ENCODE measurements around the gene UBXN6. TPM values are rescaled to one million over a fixed set of nuclear protein-coding genes. Genes with fewer than 3 reads are reported as not detected.

Gene UBXN6
- total and polyA plus RNA-seq, 2 of the 8 experiments (the other 6 are each of a cell fraction or from before 2014, with no cell fraction given): 28.0 to 43.8 TPM

DNA sequence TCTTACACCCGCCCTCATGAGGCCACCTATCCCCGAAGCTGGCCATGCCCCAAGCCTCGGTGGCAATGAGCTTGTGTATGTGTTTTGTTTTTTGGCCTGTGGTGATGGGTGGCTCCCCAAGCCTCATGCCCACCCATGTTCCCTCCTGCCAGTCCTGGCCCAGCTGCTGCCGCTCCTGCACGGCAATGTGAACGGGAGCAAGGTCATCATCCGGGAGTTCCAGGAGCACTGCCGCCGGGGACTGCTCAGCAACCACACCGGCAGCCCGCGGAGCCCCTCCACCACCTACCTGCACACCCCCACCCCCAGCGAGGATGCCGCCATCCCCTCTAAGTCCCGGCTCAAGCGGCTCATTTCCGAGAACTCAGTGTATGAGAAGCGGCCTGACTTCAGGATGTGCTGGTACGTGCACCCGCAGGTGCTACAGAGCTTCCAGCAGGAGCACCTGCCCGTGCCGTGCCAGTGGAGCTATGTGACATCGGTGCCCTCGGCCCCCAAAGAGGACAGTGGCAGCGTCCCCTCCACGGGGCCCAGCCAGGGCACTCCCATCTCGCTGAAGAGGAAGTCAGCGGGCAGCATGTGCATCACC lies 24.6 kb downstream of the UBXN6 start:
- Histone ChIP-seq H3K4me2 (ENCODE audit: insufficient read depth in 1 of 2, low read depth in 2 of 2, low read length in 2 of 2) (no peak overlapping the region), H3K9ac (replicated peaks in 1 of 4; ENCODE audit: extremely low read depth in 1 of 4, low read depth in 3 of 4, low read length in 3 of 4) (no peak overlapping the region), H3K18ac (ENCODE audit: extremely low read depth, low read length) (no peak overlapping the region), H3K79me2 (ENCODE audit: control insufficient read depth in 1 of 2, insufficient read depth in 2 of 2, low read length in 2 of 2) (peaks cover 0 to 9% of the 10 kb centered on the region in 2 experiments; a peak in 1 of 4 replicates), H3K79me1 (ENCODE audit: low read depth, low read length) (peaks cover 9% of the 10 kb centered on the region), H2BK20ac (ENCODE audit: low read length) (no peak overlapping the region), H4K20me1 (replicated peaks in 1 of 2; ENCODE audit: control insufficient read depth in 1 of 2, insufficient read depth in 2 of 2, low read length in 2 of 2) (peaks cover 15 to 35% of the 10 kb centered on the region in 2 experiments), H3K27ac (ENCODE audit: low read depth, low read length) (no peak overlapping the region), H3K14ac (ENCODE audit: insufficient read length) (no peak overlapping the region), H3K36me3 (ENCODE audit: control insufficient read depth in 2 of 4, insufficient read depth in 4 of 4, low read length in 3 of 4) (peaks cover 62 to 89% (median 82%) of the 10 kb centered on the region in 4 experiments), H4K91ac (replicated peaks; ENCODE audit: insufficient read length, low read length) (no peak overlapping the region), H3K56ac (replicated peaks; ENCODE audit: insufficient read length, low read depth, low read length) (no peak overlapping the region), H4K8ac (ENCODE audit: extremely low read depth, insufficient read depth, low read length) (no peak overlapping the region), H3K4me3 (ENCODE audit: extremely low read depth in 1 of 4, insufficient read depth in 2 of 4, low read depth in 3 of 4, low read length in 4 of 4) (no peak overlapping the region), H3K23me2 (ENCODE audit: low read depth, low read length) (no peaks in the 10 kb centered on the region), H3K4ac (replicated peaks; ENCODE audit: insufficient read length, low read depth, low read length) (no peak overlapping the region), H3K27me3 (replicated peaks in 1 of 4; ENCODE audit: control insufficient read depth in 3 of 4, extremely low read depth in 1 of 4, insufficient read depth in 3 of 4, low read length in 3 of 4) (no peaks in the 10 kb centered on the region), H2AFZ (ENCODE audit: low read length) (no peak overlapping the region), H3K4me1 (replicated peaks in 1 of 4; ENCODE audit: control insufficient read depth in 3 of 4, insufficient read depth in 4 of 4, low read length in 3 of 4) (no peaks in the 10 kb centered on the region), H3K9me3 (ENCODE audit: insufficient read depth in 2 of 2, low read depth in 1 of 2, low read length in 1 of 2) (no peaks in the 10 kb centered on the region), H2BK12ac (ENCODE audit: low read depth, low read length) (no peak overlapping the region), H3K23ac (ENCODE audit: insufficient read length) (no peak overlapping the region), H2BK5ac (ENCODE audit: low read depth, low read length) (no peak overlapping the region), H2BK120ac (replicated peaks; ENCODE audit: low read depth, low read length) (no peak overlapping the region), H2AK5ac (ENCODE audit: low read depth, low read length) (no peak overlapping the region), H4K5ac (ENCODE audit: insufficient read length, low read depth, low read length) (no peak overlapping the region), H2BK15ac (ENCODE audit: low read length) (no peak overlapping the region)
- ChIA-PET POLR2A (ENCODE audit: partially characterized antibody) (interaction anchor here (49.6 to 58.1 kb wide), 2 partner anchors 5 to 8 kb away, joined by 1590 read pairs; partner anchors contain the start of genes CHAF1A, SH3GL1 and UBXN6), CTCF (ENCODE audit: partially characterized antibody) (no interaction called here)
- 93% methylated on average over 22 of the region's 28 CpGs; no CpG with 5 or more reads in 1 of the 2 experiments for WGBS, 2 experiments (ENCODE audit: extremely low coverage in 1 of 2, insufficient coverage in 1 of 2, insufficient read length in 1 of 2, insufficient replicate concordance in 2 of 2, low coverage in 1 of 2, low lambda C conversion rate in 2 of 2, missing lambda C conversion rate in 1 of 2)
- no peak for DNase-seq (ENCODE audit: low read depth in 1 of 2, low spot score in 2 of 2)
- FAIRE-seq: no peak
- TF ChIP-seq SP4 (IDR thresholded peaks at IDR 0.05; ENCODE audit: low read length) (no peak), GABPA (IDR thresholded peaks at IDR 0.05; ENCODE audit: borderline replicate concordance, insufficient read depth, low read length) (no peak), CTBP2 (IDR thresholded peaks at IDR 0.05; ENCODE audit: borderline replicate concordance, insufficient read depth, insufficient read length, low read length) (no peak), BRCA1 (IDR thresholded peaks at IDR 0.05; ENCODE audit: low read depth, low read length) (no peak), NANOG (IDR thresholded peaks at IDR 0.05; ENCODE audit: insufficient read depth, low read depth, low read length, poor library complexity, severe bottlenecking) (no peak), CHD2 (IDR thresholded peaks at IDR 0.05; ENCODE audit: low read length) (no peak), BACH1 (IDR thresholded peaks at IDR 0.05; ENCODE audit: low read length) (no peak), KDM1A (IDR thresholded peaks at IDR 0.05; ENCODE audit: borderline replicate concordance, low read length) (no peak)
- TF ChIP-seq, protein P1, sequence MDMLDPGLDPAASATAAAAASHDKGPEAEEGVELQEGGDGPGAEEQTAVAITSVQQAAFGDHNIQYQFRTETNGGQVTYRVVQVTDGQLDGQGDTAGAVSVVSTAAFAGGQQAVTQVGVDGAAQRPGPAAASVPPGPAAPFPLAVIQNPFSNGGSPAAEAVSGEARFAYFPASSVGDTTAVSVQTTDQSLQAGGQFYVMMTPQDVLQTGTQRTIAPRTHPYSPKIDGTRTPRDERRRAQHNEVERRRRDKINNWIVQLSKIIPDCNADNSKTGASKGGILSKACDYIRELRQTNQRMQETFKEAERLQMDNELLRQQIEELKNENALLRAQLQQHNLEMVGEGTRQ (IDR thresholded peaks at IDR 0.05; ENCODE audit: low read length): no peak
- TF ChIP-seq, protein P2, sequence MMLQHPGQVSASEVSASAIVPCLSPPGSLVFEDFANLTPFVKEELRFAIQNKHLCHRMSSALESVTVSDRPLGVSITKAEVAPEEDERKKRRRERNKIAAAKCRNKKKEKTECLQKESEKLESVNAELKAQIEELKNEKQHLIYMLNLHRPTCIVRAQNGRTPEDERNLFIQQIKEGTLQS (IDR thresholded peaks at IDR 0.05; ENCODE audit: insufficient read depth, low read depth, low read length): no peak
